Astrocyte (in vitro differentiated cells and primary cell): Measurements from ENCODE around the gene ANKRD28. TPM values are rescaled to one million over a fixed set of nuclear protein-coding genes. Genes with fewer than 3 reads are reported as not detected.

Experiments
- DNase-seq: peaks from one replicate; pipeline ENCODE4 v3.0.0-alpha.2; 2010; ENCODE audit warnings: low read depth
- FAIRE-seq: peaks from 2 replicates; lab custom pipeline; 2011; peaks lifted over from hg19 to GRCh38; lab: Jason Lieb, UNC
- H2AFZ ChIP-seq: 2 replicates; pipeline ENCODE4 v1.6.0; 2012; ENCODE audit warnings: low read depth, low read length, inconsistent platforms
- H3K27ac ChIP-seq: 2 replicates; pipeline ENCODE4 v1.5.1; 2011; ENCODE audit warnings: low read depth, low read length, inconsistent platforms
- H3K27me3 ChIP-seq: 2 replicates; pipeline ENCODE4 v1.6.0; 2011; ENCODE audit warnings: low read length, inconsistent platforms; ENCODE audit not compliant: insufficient read depth
- H3K36me3 ChIP-seq: 2 replicates; pipeline ENCODE4 v1.5.1; 2011; ENCODE audit warnings: low read length, inconsistent platforms; ENCODE audit not compliant: insufficient read depth
- H3K4me1 ChIP-seq: 2 replicates; pipeline ENCODE4 v1.5.1; 2011; ENCODE audit warnings: low read length, inconsistent platforms; ENCODE audit not compliant: insufficient read depth
- H3K4me2 ChIP-seq: 2 replicates; pipeline ENCODE4 v1.6.0; 2012; ENCODE audit warnings: low read length, inconsistent platforms
- H3K4me3 ChIP-seq: 2 replicates; pipeline ENCODE4 v1.5.1; 2011; ENCODE audit warnings: low read depth, mild to moderate bottlenecking, low read length, inconsistent platforms; ENCODE audit not compliant: insufficient read depth
- H3K79me2 ChIP-seq: 2 replicates; pipeline ENCODE4 v1.6.0; 2012; ENCODE audit warnings: mild to moderate bottlenecking, low read length, inconsistent platforms; ENCODE audit not compliant: insufficient read depth
- H3K9ac ChIP-seq: 2 replicates; pipeline ENCODE4 v1.6.0; 2012; ENCODE audit warnings: mild to moderate bottlenecking, low read length, inconsistent platforms
- H3K9me3 ChIP-seq: 2 replicates; pipeline ENCODE4 v1.5.1; 2012; ENCODE audit warnings: low read depth, mild to moderate bottlenecking, low read length, inconsistent platforms; ENCODE audit not compliant: insufficient read depth
- H4K20me1 ChIP-seq: 2 replicates; pipeline ENCODE4 v1.6.0; 2012; ENCODE audit warnings: low read length, inconsistent platforms; ENCODE audit not compliant: insufficient read depth
- H3K27ac Mint-ChIP-seq: one replicate; pipeline ENCODE4 v1.8.0; 2021; ENCODE audit warnings: mild to moderate bottlenecking, mixed read lengths; ENCODE audit not compliant: unreplicated experiment
- H3K27me3 Mint-ChIP-seq: one replicate; pipeline ENCODE4 v1.8.0; 2021; ENCODE audit warnings: low read depth, mixed read lengths; ENCODE audit not compliant: unreplicated experiment
- H3K36me3 Mint-ChIP-seq: one replicate; pipeline ENCODE4 v1.8.0; 2021; ENCODE audit warnings: low read depth, mixed read lengths; ENCODE audit not compliant: unreplicated experiment
- H3K4me1 Mint-ChIP-seq: one replicate; pipeline ENCODE4 v1.8.0; 2021; ENCODE audit warnings: low read depth, mixed read lengths; ENCODE audit not compliant: unreplicated experiment
- H3K4me3 Mint-ChIP-seq: one replicate; pipeline ENCODE4 v1.8.0; 2021; ENCODE audit warnings: mild to moderate bottlenecking, moderate library complexity, mixed read lengths; ENCODE audit not compliant: unreplicated experiment
- H3K9me3 Mint-ChIP-seq: one replicate; pipeline ENCODE4 v1.8.0; 2021; ENCODE audit warnings: mild to moderate bottlenecking, mixed read lengths; ENCODE audit not compliant: unreplicated experiment
- CTCF ChIP-seq: IDR thresholded peaks from 2 replicates; pipeline ENCODE4 v1.5.1; 2011; ENCODE audit warnings: low read depth, mild to moderate bottlenecking, inconsistent platforms, low read length, moderate library complexity; ENCODE audit not compliant: insufficient read depth
- EZH2 ChIP-seq: IDR thresholded peaks from 2 replicates; pipeline ENCODE4 v1.6.1; 2012; ENCODE audit warnings: mild to moderate bottlenecking, low read length, inconsistent platforms; ENCODE audit not compliant: insufficient read depth
- total RNA-seq: library from RNA; stranded (reverse); gene quantifications from 2 replicates; pipeline ENCODE4 v1.2.1, GENCODE V29; 2021

The ANKRD28 gene
- total RNA-seq, 1 donor from 2014 or later, result 61.3 TPM

- no peaks in the 10 kb centered on the region for H3K27me3 Mint-ChIP-seq
- H3K36me3 Mint-ChIP-seq, result peaks cover 4% of the 10 kb centered on the region
- H3K27me3 ChIP-seq, result no peaks in the 10 kb centered on the region
- H4K20me1 ChIP-seq, result no peaks in the 10 kb centered on the region
- no peak overlapping the region for H3K4me3 Mint-ChIP-seq
- no peak overlapping the region for H3K4me2 ChIP-seq
- FAIRE-seq (no peak), DNase-seq (no peak)
- no peaks in the 10 kb centered on the region for H3K4me1 ChIP-seq
- no peak overlapping the region for H3K4me3 ChIP-seq
- no peak for TF ChIP-seq CTCF
- TF ChIP-seq EZH2, result no peak
- H3K9me3 ChIP-seq, result no peaks in the 10 kb centered on the region
- no peak overlapping the region for H2AFZ ChIP-seq
- no peaks in the 10 kb centered on the region for H3K9me3 Mint-ChIP-seq
- H3K27ac Mint-ChIP-seq, result no peak overlapping the region
- no peaks in the 10 kb centered on the region for H3K79me2 ChIP-seq
- H3K27ac ChIP-seq, result no peak overlapping the region
- H3K9ac ChIP-seq, result no peak overlapping the region
- no peaks in the 10 kb centered on the region for H3K4me1 Mint-ChIP-seq
- H3K36me3 ChIP-seq, result peaks cover 61% of the 10 kb centered on the region
Measured at GRCh38 chr3:15673536-15673935, 124.2 kb downstream of the ANKRD28 start.

GRCh38 chr3:15667484-15667883 lies 130.3 kb downstream of the ANKRD28 start:
- H3K9ac ChIP-seq, result no peak overlapping the region
- H3K27ac ChIP-seq, result no peak overlapping the region
- Mint-ChIP-seq H3K27ac (no peak overlapping the region), H3K4me3 (no peak overlapping the region), H3K36me3 (peaks cover 11% of the 10 kb centered on the region), H3K9me3 (peaks cover 3% of the 10 kb centered on the region), H3K4me1 (no peaks in the 10 kb centered on the region), H3K27me3 (no peaks in the 10 kb centered on the region)
- FAIRE-seq, result no peak
- no peak overlapping the region for H2AFZ ChIP-seq
- H3K9me3 ChIP-seq, result no peaks in the 10 kb centered on the region
- H4K20me1 ChIP-seq, result no peaks in the 10 kb centered on the region
- DNase-seq, result no peak
- TF ChIP-seq CTCF (no peak), EZH2 (no peak)
- no peak overlapping the region for H3K4me3 ChIP-seq
- no peaks in the 10 kb centered on the region for H3K27me3 ChIP-seq
- no peaks in the 10 kb centered on the region for H3K79me2 ChIP-seq
- H3K36me3 ChIP-seq, result peaks cover 32% of the 10 kb centered on the region
- no peaks in the 10 kb centered on the region for H3K4me1 ChIP-seq
- no peak overlapping the region for H3K4me2 ChIP-seq

GRCh38 chr3:15666277-15666676 lies 131.5 kb downstream of the ANKRD28 start:
- Mint-ChIP-seq H3K9me3 (peaks cover 3% of the 10 kb centered on the region), H3K36me3 (peaks cover 11% of the 10 kb centered on the region), H3K27ac (no peak overlapping the region), H3K27me3 (no peaks in the 10 kb centered on the region), H3K4me3 (no peak overlapping the region), H3K4me1 (no peaks in the 10 kb centered on the region)
- no peak overlapping the region for H3K4me3 ChIP-seq
- no peak overlapping the region for H3K27ac ChIP-seq
- H3K36me3 ChIP-seq, result peaks cover 31% of the 10 kb centered on the region
- H3K9ac ChIP-seq, result no peak overlapping the region
- FAIRE-seq (no peak), DNase-seq (no peak)
- no peak overlapping the region for H3K4me2 ChIP-seq
- no peaks in the 10 kb centered on the region for H3K4me1 ChIP-seq
- no peaks in the 10 kb centered on the region for H3K27me3 ChIP-seq
- H4K20me1 ChIP-seq, result no peaks in the 10 kb centered on the region
- H3K79me2 ChIP-seq, result no peaks in the 10 kb centered on the region
- H2AFZ ChIP-seq, result no peak overlapping the region
- H3K9me3 ChIP-seq, result no peaks in the 10 kb centered on the region
- TF ChIP-seq CTCF (no peak), EZH2 (no peak)
